HL-60/S4 treated with phorbol 12-myristate 13-acetate at 8.2 ng/mL for 4 days and 3 days (cell line): Measurements from ENCODE around the gene HVCN1.

Experiments used
- in situ Hi-C: fragments of 300-500 bp; cut with MboI; formaldehyde crosslinking; loops from 2 replicates; pipeline ENCODE4 v1.15.0; 2022; ENCODE audit warnings: low sequenced_read_pairs

HVCN1 gene

DNA sequence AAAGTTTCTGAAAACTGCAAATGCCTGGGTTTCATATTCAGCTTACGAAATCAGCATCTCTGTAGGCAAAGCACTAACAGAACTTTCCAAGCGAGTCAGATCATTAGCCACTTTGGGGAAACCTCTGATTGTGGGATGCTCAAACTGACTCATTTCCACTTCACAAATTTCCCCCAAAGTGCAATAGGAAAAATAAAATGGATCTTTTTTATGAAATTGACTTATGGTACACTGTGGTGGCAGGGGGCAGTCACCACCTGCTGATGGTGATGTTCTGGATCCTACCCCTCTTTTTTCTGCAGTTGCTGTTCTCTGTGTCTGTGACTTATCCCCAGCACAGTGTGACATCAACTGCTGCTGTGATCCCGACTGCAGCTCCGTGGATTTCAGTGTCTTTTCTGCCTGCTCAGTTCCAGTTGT is 69.4 kb downstream of the HVCN1 start:
- in situ Hi-C loops = no loop called here

GRCh38 chr12:110616471-110617115 is 72.3 kb downstream of the HVCN1 start:
- in situ Hi-C loops = no loop called here

- in situ Hi-C loops = no loop called here
These were observed 73.7 kb downstream of the HVCN1 start for GRCh38 chr12:110615171-110615570.

GRCh38 chr12:110613771-110614684 is 74.9 kb downstream of the HVCN1 start, which contains the start of gene TCTN1:
Gene TCTN1, plus strand, starts transcription at chr12:110614129. Its CDS starts 54 bp downstream, at chr12:110614183.
- in situ Hi-C loops = no loop called here

DNA sequence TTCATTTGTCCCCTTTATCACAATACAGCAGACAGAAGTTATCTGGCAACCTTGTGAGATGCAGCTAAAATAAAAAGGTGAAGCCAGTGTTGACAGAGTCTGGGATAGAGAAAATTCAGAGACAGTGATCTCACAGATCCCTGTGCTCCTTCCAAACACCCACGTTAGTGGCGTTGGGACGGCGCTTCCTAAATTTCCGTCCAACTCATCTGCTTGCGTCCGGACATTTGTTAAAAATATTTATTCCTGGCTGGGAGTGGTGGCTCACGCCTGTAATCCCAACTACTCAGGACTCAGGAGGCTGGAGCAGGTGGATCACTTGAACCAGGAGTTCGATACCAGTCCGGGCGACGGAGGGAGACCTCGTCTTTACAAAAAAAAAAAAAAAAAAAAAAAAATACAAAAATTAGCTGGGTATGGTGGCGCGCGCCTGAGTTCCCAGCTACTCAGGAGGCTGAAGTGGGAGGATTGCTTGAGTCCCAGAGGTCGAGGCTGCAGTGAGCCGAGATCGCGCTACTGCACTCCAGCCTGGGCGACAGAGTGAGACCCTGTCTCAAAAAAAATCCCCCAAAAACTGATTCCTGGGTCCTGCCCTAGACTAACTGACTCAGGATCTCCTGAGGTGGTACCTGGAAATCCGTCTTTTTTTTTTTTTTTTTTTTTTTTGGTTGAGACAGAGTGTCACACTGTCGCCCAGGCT is 75.7 kb downstream of the HVCN1 start:
- in situ Hi-C loops = no loop called here

GRCh38 chr12:110606253-110606611 is 82.7 kb downstream of the HVCN1 start:
- in situ Hi-C loops = loop anchor here (10.0 kb wide), 1 partner anchor 219 kb away; no protein-coding TSS in a partner anchor

GRCh38 chr12:110602085-110602814 is 86.7 kb downstream of the HVCN1 start:
- in situ Hi-C loops = loop anchor here (10.0 kb wide), 1 partner anchor 223 kb away; no protein-coding TSS in a partner anchor

DNA sequence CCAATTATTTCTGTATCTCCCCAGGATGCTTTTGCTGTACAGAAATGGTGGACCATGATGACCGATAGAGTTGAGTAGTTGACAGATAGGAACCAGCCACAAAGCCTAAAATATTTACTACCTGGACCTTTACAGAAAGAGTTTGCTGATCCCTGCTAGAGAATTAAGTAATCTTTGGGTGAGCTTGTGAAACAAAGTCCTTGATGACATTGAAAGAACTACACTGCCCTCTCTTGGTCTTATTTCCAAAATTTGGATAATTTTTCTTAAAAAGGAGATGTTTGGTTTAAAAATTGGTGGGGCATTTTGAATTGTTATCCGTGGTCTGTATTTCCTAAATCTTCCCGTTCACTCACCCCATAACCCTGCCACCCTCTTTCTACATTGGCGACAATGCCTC is 88.7 kb downstream of the HVCN1 start:
- in situ Hi-C loops = loop anchor here (10.0 kb wide), 1 partner anchor 225 kb away; no protein-coding TSS in a partner anchor

DNA sequence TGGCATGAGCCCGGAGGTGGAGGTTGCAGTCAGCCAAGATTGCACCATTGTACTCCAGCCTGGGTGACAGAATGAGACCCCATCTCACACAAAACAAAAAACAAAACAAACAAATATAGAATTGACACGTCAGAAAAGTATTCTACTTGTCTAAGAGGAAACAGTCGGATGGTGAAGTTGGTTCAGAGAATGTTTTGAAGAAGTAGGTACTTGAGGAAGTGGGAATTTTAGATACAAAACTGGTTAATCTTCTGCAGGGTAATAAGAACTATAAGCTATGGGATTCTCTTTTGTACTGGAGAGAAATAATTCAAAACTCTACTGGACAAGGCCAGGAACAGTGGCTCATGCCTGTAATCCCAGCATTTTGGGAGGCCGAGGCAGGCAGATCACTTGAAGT is 89.6 kb downstream of the HVCN1 start:
- in situ Hi-C loops = no loop called here
